CD8-positive, alpha-beta memory T cell (primary cell): ENCODE results near the gene WDCP. TPM values are rescaled to one million over a fixed set of nuclear protein-coding genes. Genes with fewer than 3 reads are reported as not detected.
A peak's percentile ranks its signal among the peaks of the same experiment; 100 is the strongest.

Experiments
- CTCF ChIA-PET: fragments of 350-600 bp; sonication (Branson Sonifier 250); formaldehyde crosslinking; loops from one replicate; lab custom pipeline; 2021; ENCODE audit warnings: antibody characterized with exemption; lab: Charles Lee
- POLR2A ChIA-PET: fragments of 350-600 bp; sonication (Branson Sonifier 250); formaldehyde crosslinking; loops from one replicate; lab custom pipeline; 2021; ENCODE audit warnings: antibody characterized with exemption; lab: Charles Lee
- DNase-seq, 5 donors: peaks; one replicate each; pipeline versions ENCODE4 v3.0.0 to v3.0.0-alpha.2; 2020 to 2022; ENCODE audit warnings: mixed read lengths in 1 of 5
- H3K27ac ChIP-seq: one replicate; pipeline ENCODE4 v1.7.0; 2013; ENCODE audit warnings: low read depth, mild to moderate bottlenecking, low read length, moderate library complexity
- H3K27me3 ChIP-seq: 2 replicates; pipeline ENCODE4 v1.7.0; 2013; ENCODE audit warnings: low read length, mild to moderate bottlenecking; ENCODE audit not compliant: insufficient read depth, poor library complexity, severe bottlenecking
- H3K36me3 ChIP-seq: 2 replicates; pipeline ENCODE4 v1.7.0; 2013; ENCODE audit warnings: mild to moderate bottlenecking, low read length, moderate library complexity; ENCODE audit not compliant: insufficient read depth
- H3K4me1 ChIP-seq: 2 replicates; pipeline ENCODE4 v1.7.0; 2013; ENCODE audit warnings: mild to moderate bottlenecking, low read length, moderate library complexity; ENCODE audit not compliant: insufficient read depth
- H3K4me3 ChIP-seq: 2 replicates; pipeline ENCODE4 v1.7.0; 2013; ENCODE audit warnings: mild to moderate bottlenecking, low read length
- H3K9me3 ChIP-seq: 2 replicates; pipeline ENCODE4 v1.7.0; 2013; ENCODE audit warnings: mild to moderate bottlenecking, low read length
- H3K27ac Mint-ChIP-seq, 8 donors: one replicate each; pipeline ENCODE4 v1.8.0; 2020 to 2021; ENCODE audit warnings: mixed read lengths in 8 of 8, mild to moderate bottlenecking in 6 of 8, inconsistent platforms in 3 of 8, moderate library complexity in 3 of 8
- H3K27me3 Mint-ChIP-seq, 2 donors: one replicate each; pipeline ENCODE4 v1.8.0; 2020 to 2021; ENCODE audit warnings: mixed read lengths in 2 of 2, mild to moderate bottlenecking in 1 of 2, moderate library complexity in 1 of 2
- H3K36me3 Mint-ChIP-seq, 3 donors: one replicate each; pipeline ENCODE4 v1.8.0; 2020 to 2021; ENCODE audit warnings: mixed read lengths in 3 of 3, inconsistent platforms in 1 of 3, mild to moderate bottlenecking in 1 of 3
- H3K4me1 Mint-ChIP-seq, 3 donors: one replicate each; pipeline ENCODE4 v1.8.0; 2020 to 2021; ENCODE audit warnings: mixed read lengths in 3 of 3, inconsistent platforms in 1 of 3, mild to moderate bottlenecking in 1 of 3
- H3K4me3 Mint-ChIP-seq, 7 donors: one replicate each; pipeline ENCODE4 v1.8.0; 2020 to 2021; ENCODE audit warnings: mixed read lengths in 7 of 7, mild to moderate bottlenecking in 6 of 7, moderate library complexity in 4 of 7, inconsistent platforms in 2 of 7
- H3K9me3 Mint-ChIP-seq, 5 donors: one replicate each; pipeline ENCODE4 v1.8.0; 2020 to 2022; ENCODE audit warnings: mixed read lengths in 5 of 5, mild to moderate bottlenecking in 3 of 5, moderate library complexity in 2 of 5, inconsistent platforms in 1 of 5
- polyA plus RNA-seq: library from polyadenylated mRNA; unstranded; fragments of 300-500 nt; fragmentation: Illumina TruSeq; gene quantifications from one replicate; pipeline ENCODE4 v1.2.3, GENCODE V29; 2021
- total RNA-seq, 2 experiments: library from RNA; stranded (reverse); gene quantifications; one replicate each; pipeline ENCODE4 v1.2.3, GENCODE V29; 2021

The WDCP gene
- total and polyA plus RNA-seq, 3 experiments from 2014 or later, result 4.3 to 31.9 (median 29.4) TPM

GRCh38 chr2:24055750-24056149, 8.6 kb upstream of the WDCP start:
- POLR2A ChIA-PET, result no interaction called here
- Histone ChIP-seq H3K36me3 (no peaks in the 10 kb centered on the region), H3K27ac (no peak overlapping the region), H3K9me3 (no peaks in the 10 kb centered on the region), H3K4me3 (no peak overlapping the region), H3K4me1 (no peaks in the 10 kb centered on the region), H3K27me3 (peaks cover under 1% of the 10 kb centered on the region)
- Mint-ChIP-seq H3K36me3 (no peaks in the 10 kb centered on the region), H3K4me3 (no peak overlapping the region), H3K9me3 (no peaks in the 10 kb centered on the region), H3K27ac (no peak overlapping the region), H3K4me1 (no peaks in the 10 kb centered on the region), H3K27me3 (peaks cover 0 to 2% of the 10 kb centered on the region in 2 donors)
- CTCF ChIA-PET, result no interaction called here
- no peak for DNase-seq

- Mint-ChIP-seq H3K27ac (peak overlapping the region in 1 of 8 donors; percentile 30), H3K4me3 (peak overlapping the region in 2 of 7 donors; percentile 25 to 52), H3K9me3 (no peaks in the 10 kb centered on the region), H3K27me3 (peaks cover 0 to 2% of the 10 kb centered on the region in 2 donors), H3K4me1 (peaks cover 0 to under 1% (median under 1%) of the 10 kb centered on the region in 3 donors), H3K36me3 (no peaks in the 10 kb centered on the region)
- Histone ChIP-seq H3K27ac (no peak overlapping the region), H3K27me3 (peaks cover 7% of the 10 kb centered on the region), H3K4me3 (no peak overlapping the region), H3K36me3 (no peaks in the 10 kb centered on the region), H3K4me1 (peaks cover under 1% of the 10 kb centered on the region), H3K9me3 (no peaks in the 10 kb centered on the region)
- no peak for DNase-seq
- POLR2A ChIA-PET, result no interaction called here
- CTCF ChIA-PET, result no interaction called here
Observed at GRCh38 chr2:24054366-24055010, 7.3 kb upstream of the WDCP start.

GRCh38 chr2:24052951-24053350, 5.8 kb upstream of the WDCP start:
- Mint-ChIP-seq H3K36me3 (no peaks in the 10 kb centered on the region), H3K4me3 (peak overlapping the region in 1 of 7 donors; percentile 57), H3K4me1 (peaks cover 4 to 11% (median 9%) of the 10 kb centered on the region in 3 donors), H3K27ac (no peak overlapping the region), H3K27me3 (peaks cover 0 to 2% of the 10 kb centered on the region in 2 donors), H3K9me3 (no peaks in the 10 kb centered on the region)
- DNase-seq, result no peak
- peaks cover 7% of the 10 kb centered on the region for H3K27me3 ChIP-seq
- H3K27ac ChIP-seq, result no peak overlapping the region
- CTCF ChIA-PET, result no interaction called here
- no peak overlapping the region for H3K4me3 ChIP-seq
- H3K36me3 ChIP-seq, result no peaks in the 10 kb centered on the region
- POLR2A ChIA-PET, result interaction anchor here (0.8 kb wide), 1 partner anchor 20 kb away, joined by 3 read pairs; no protein-coding TSS in a partner anchor
- H3K9me3 ChIP-seq, result no peaks in the 10 kb centered on the region
- peaks cover 9% of the 10 kb centered on the region for H3K4me1 ChIP-seq

GRCh38 chr2:24051833-24052232, 4.6 kb upstream of the WDCP start:
- Histone ChIP-seq H3K27ac (no peak overlapping the region), H3K27me3 (peaks cover 7% of the 10 kb centered on the region), H3K4me3 (no peak overlapping the region), H3K4me1 (peaks cover 14% of the 10 kb centered on the region), H3K9me3 (no peaks in the 10 kb centered on the region), H3K36me3 (no peaks in the 10 kb centered on the region)
- Mint-ChIP-seq H3K4me1 (peaks cover 13 to 21% (median 20%) of the 10 kb centered on the region in 3 donors), H3K27ac (no peak overlapping the region), H3K36me3 (peaks cover 0 to 3% (median 0%) of the 10 kb centered on the region in 3 donors), H3K4me3 (no peak overlapping the region), H3K9me3 (no peaks in the 10 kb centered on the region), H3K27me3 (peaks cover 0 to 2% of the 10 kb centered on the region in 2 donors)
- DNase-seq, result no peak
- ChIA-PET POLR2A (no interaction called here), CTCF (interaction anchor here (1.3 to 3.2 kb wide), 2 partner anchors 27 to 32 kb away, joined by 3 to 14 read pairs; partner anchors contain the start of gene TP53I3)

- Mint-ChIP-seq H3K4me3 (peak overlapping the region in 2 of 7 donors; percentile 30 to 92), H3K9me3 (no peaks in the 10 kb centered on the region), H3K27me3 (peaks cover 0 to 2% of the 10 kb centered on the region in 2 donors), H3K4me1 (peaks cover 19 to 30% (median 29%) of the 10 kb centered on the region in 3 donors), H3K36me3 (peaks cover 0 to 3% (median 0%) of the 10 kb centered on the region in 3 donors), H3K27ac (no peak overlapping the region)
- no peaks in the 10 kb centered on the region for H3K36me3 ChIP-seq
- ChIA-PET CTCF (interaction anchor here (1.1 to 3.2 kb wide), 4 partner anchors 26 to 123 kb away, joined by 3 to 14 read pairs (median 8); partner anchors contain the start of genes ATAD2B, SF3B6 and TP53I3), POLR2A (no interaction called here)
- H3K4me1 ChIP-seq, result peaks cover 22% of the 10 kb centered on the region
- H3K27ac ChIP-seq, result no peak overlapping the region
- DNase-seq, result no peak
- peak overlapping the region; percentile 51 for H3K4me3 ChIP-seq
- no peaks in the 10 kb centered on the region for H3K9me3 ChIP-seq
- peaks cover 7% of the 10 kb centered on the region for H3K27me3 ChIP-seq
Observed at GRCh38 chr2:24050041-24050979, 3.1 kb upstream of the WDCP start.

GRCh38 chr2:24049485-24050021, 2.4 kb upstream of the WDCP start, which contains the start of gene FKBP1B:
TSS of gene FKBP1B (plus strand) at chr2:24049741. CDS start at chr2:24049850, 109 bp downstream.
- peak; percentile 34 to 79 (median 62) for DNase-seq
- Histone ChIP-seq H3K36me3 (no peaks in the 10 kb centered on the region), H3K4me1 (peaks cover 22% of the 10 kb centered on the region), H3K27me3 (peaks cover 7% of the 10 kb centered on the region), H3K27ac (no peak within 1 kb of the TSS), H3K4me3 (peak within 1 kb of the TSS; percentile 51), H3K9me3 (no peaks in the 10 kb centered on the region)
- H3K36me3 Mint-ChIP-seq, result peaks cover 0 to 3% (median 0%) of the 10 kb centered on the region in 3 donors
- H3K9me3 Mint-ChIP-seq, result no peaks in the 10 kb centered on the region
- H3K4me3 Mint-ChIP-seq, result peak within 1 kb of the TSS in 2 of 7 donors; percentile 82 to 92
- peaks cover 22 to 36% (median 35%) of the 10 kb centered on the region in 3 donors for H3K4me1 Mint-ChIP-seq
- peaks cover 0 to 2% of the 10 kb centered on the region in 2 donors for H3K27me3 Mint-ChIP-seq
- peak within 1 kb of the TSS in 4 of 8 donors; percentile 22 to 61 (median 52) for H3K27ac Mint-ChIP-seq
- ChIA-PET POLR2A (interaction anchor here (1.1 to 1.4 kb wide), 2 partner anchors 27 to 123 kb away, joined by 3 to 7 read pairs; partner anchors contain the start of gene ATAD2B), CTCF (interaction anchor here (2.5 to 3.2 kb wide), 2 partner anchors 35 to 123 kb away, joined by 11 to 14 read pairs; partner anchors contain the start of genes ATAD2B and TP53I3)

GRCh38 chr2:24048769-24049484, 1.7 kb upstream of the WDCP start:
- Histone ChIP-seq H3K4me3 (peak overlapping the region; percentile 51), H3K9me3 (no peaks in the 10 kb centered on the region), H3K4me1 (peaks cover 22% of the 10 kb centered on the region), H3K27me3 (peaks cover 7% of the 10 kb centered on the region), H3K27ac (no peak overlapping the region), H3K36me3 (no peaks in the 10 kb centered on the region)
- peaks cover 0 to 3% (median 0%) of the 10 kb centered on the region in 3 donors for H3K36me3 Mint-ChIP-seq
- peaks cover 0 to 2% of the 10 kb centered on the region in 2 donors for H3K27me3 Mint-ChIP-seq
- peak overlapping the region in 2 of 7 donors; percentile 82 to 92 for H3K4me3 Mint-ChIP-seq
- POLR2A ChIA-PET, result interaction anchor here (0.7 to 1.4 kb wide), 3 partner anchors 27 to 122 kb away, joined by 3 to 7 read pairs (median 3); partner anchors contain the start of genes ATAD2B and SF3B6
- H3K9me3 Mint-ChIP-seq, result no peaks in the 10 kb centered on the region
- peak overlapping the region in 3 of 8 donors; percentile 22 to 58 (median 45) for H3K27ac Mint-ChIP-seq
- DNase-seq, result peak in 1 of 5 donors; percentile 5
- peaks cover 22 to 36% (median 35%) of the 10 kb centered on the region in 3 donors for H3K4me1 Mint-ChIP-seq
- CTCF ChIA-PET, result interaction anchor here (2.5 to 3.2 kb wide), 2 partner anchors 35 to 122 kb away, joined by 11 to 14 read pairs; partner anchors contain the start of genes ATAD2B and TP53I3
